ENCODE data around the gene SULT1A2.
"Not testable (repeated sequence)": the region's sequence is repeated elsewhere in the genome, so short reads cannot be mapped to it uniquely, and the experiment has no call there.

The SULT1A2 gene

DNA sequence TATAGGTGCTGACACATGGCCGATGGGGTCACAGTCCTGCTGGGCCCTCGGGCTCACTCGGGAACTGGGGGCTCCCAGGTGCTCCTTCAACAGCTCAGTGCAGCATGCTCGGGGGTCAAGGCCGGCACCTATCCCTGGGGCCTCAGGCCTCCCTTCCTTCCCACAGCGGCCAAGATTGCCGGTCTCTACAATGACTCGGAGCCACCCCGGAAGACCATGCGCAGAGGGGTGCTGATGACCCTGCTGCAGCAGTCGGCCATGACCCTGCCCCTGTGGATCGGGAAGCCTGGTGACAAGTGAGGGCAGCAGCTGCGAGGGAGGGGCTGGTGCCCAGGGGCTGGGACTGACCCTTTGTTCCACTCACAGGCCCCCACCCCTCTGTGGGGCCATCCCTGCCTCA, 6.9 kb downstream of the SULT1A2 start:
- no peak for DNase-seq

- DNase-seq = no peak
Measured at GRCh38 chr16:28589069-28589468, 7.8 kb downstream of the SULT1A2 start.

DNA sequence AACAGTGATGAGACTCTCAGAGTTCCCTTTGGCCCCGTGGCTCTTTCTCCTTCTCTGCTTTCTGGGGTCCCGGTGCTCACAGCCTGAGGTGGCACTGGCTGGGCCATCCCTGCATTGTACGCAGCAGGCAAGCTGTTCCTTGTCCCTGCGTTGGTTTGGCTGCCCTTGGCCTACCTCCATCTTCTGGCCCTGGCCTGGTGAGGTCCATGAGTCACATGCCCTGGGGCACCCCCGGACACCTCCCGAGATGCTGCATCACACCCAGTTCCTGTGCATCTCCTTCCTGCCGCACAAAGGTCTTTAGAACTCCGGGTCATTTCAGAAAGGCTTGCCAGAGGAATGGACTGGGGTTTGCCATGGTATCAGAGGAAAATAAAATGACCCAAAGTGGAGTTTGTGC, 9.5 kb downstream of the SULT1A2 start:
- no peak for DNase-seq

DNA sequence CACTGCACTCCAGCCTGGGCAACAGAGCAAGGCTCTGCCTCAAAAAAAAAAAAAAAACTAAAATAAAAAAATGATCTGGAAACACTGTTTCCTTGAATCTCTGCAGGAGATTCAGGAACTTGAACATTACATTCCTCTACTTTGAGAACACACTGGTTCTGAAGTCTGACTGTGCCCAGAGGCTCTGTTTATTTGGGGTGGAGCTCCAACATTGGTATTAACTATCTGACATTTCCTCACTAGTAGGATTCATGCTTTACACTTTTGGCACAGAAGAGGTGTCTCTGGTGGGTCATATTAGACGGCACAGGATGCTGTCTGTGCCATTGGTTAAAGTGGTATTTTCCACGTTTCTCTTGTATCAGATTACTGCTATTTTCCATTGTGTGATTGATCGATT, 10.4 kb downstream of the SULT1A2 start:
- no peak for DNase-seq

- no peak for DNase-seq
Measured at GRCh38 chr16:28585674-28586073, 11.2 kb downstream of the SULT1A2 start.

GRCh38 chr16:28580726-28581315, 16.0 kb downstream of the SULT1A2 start:
- DNase-seq = no peak

- DNase-seq = no peak
Measured at GRCh38 chr16:28575446-28576109, 21.3 kb downstream of the SULT1A2 start.

DNA sequence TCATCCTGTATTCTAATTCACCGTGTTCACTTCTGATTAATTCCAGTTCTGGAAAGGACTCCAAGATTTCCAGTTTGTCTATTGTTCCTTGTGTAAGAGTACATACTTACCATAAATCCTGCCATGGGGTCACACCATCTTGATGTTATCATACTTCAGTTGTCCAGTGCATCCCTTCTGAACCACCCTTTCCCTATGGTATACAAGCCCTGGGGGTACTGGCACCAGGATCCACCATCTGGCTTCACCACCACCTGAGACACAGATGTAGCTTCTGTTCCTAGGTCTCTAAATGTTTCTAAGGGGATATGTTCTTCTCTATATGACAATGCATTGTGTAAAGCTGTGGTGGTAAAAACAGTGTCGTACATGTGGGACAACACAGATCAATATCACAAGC, 21.9 kb downstream of the SULT1A2 start:
- DNase-seq = no peak

GRCh38 chr16:28573738-28574718, 22.8 kb downstream of the SULT1A2 start:
- DNase-seq = no peak

- DNase-seq = no peak
Measured at GRCh38 chr16:28572696-28573510, 23.9 kb downstream of the SULT1A2 start.

DNA sequence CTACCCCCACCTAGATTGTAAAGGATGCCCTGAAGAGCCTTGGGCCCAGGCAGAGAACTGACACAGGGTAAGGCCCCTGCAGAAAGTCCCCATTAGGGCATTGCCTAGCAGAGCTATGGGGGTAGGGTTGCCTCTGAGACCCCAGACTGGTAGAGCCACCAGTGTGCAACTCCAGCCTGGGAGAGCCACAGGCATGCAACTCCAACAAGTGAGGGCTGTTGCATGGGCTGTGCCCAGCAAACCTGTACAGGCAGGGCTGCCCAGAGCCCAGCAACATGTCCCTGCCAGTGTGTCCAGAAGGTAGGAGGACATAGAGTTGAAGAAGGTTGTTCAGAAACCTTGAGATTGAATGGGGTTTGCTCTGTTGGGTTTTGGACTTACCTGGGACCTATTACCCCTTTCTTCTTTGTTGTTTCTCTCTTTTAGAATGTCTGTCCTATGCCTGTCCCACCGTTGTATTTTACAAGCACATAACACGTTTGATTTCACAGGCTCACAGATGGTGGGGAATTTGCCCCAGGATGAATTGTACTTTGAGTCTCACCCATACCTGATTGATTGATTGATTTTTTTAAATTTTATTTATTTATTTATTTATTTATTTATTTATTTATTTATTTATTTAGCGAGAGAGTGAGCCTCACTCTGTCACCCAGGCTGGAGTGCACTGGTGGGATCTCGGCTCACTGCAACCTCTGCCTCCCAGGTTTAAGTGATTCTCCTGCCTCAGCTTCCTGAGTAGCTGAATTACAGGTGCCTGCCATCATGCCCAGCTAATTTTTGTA, 26.7 kb downstream of the SULT1A2 start:
- no peak for DNase-seq

DNA sequence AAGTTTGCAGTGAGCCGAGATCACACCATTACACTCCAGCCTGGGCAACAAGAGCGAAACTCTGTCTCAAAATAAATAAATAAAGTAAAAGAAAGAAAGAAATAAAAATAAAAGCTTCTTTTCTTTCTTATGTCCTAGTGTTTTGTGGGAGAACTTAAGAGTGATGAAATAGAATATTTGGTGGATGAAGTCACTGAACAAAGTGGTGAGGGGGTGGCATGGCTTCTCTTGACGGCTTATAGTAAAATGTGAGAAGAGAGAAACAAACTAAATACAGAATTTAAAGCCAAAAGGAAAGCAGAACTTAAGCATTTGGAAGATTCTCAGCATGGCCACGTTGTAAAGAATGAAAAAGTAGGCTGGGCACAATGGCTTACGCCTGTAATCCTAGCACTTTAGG, 27.8 kb downstream of the SULT1A2 start:
- DNase-seq = no peak

DNA sequence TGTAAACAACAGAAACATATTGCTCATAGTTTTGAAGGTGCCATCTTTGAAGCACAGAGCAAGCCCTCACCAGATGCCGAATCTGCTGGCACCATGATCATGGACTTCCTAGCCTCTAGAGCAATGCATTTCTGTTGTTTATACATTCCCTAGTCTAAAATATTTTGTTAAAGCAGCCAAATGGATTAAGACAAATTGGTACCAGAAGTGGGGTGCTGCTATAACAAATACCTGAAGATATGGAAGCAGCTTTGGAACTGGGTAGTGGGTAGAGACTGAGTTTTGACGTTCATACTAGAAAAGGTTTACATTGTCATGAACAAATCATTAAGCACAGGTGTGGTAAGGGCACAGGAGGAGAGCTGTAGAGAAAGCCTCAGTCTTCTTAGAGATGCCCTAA, 29.6 kb downstream of the SULT1A2 start:
- no peak for DNase-seq

GRCh38 chr16:28566233-28566925, 30.5 kb downstream of the SULT1A2 start:
- DNase-seq = not testable (repeated sequence)

- no peak for DNase-seq
Measured at GRCh38 chr16:28563218-28563617, 33.6 kb downstream of the SULT1A2 start.

DNA sequence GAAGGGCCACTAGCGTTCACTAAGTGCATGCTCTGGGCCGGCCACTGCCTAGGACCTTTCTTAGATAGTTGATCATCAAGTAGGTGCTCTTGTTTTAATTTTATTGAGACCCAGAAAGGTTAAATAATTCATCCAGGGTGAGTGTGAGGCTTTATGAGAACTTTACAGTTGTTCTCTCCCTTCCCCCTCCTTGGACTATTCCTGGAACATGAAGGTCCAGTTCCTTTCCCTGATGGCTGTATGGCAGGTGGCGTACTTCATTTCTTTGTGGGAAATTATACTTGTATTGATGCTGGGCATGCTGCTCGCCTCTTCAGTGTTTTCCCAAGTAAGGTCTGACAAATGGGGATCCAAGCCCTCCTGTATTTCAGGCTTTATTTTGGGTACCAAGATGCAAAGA, 34.7 kb downstream of the SULT1A2 start:
- DNase-seq = no peak

DNA sequence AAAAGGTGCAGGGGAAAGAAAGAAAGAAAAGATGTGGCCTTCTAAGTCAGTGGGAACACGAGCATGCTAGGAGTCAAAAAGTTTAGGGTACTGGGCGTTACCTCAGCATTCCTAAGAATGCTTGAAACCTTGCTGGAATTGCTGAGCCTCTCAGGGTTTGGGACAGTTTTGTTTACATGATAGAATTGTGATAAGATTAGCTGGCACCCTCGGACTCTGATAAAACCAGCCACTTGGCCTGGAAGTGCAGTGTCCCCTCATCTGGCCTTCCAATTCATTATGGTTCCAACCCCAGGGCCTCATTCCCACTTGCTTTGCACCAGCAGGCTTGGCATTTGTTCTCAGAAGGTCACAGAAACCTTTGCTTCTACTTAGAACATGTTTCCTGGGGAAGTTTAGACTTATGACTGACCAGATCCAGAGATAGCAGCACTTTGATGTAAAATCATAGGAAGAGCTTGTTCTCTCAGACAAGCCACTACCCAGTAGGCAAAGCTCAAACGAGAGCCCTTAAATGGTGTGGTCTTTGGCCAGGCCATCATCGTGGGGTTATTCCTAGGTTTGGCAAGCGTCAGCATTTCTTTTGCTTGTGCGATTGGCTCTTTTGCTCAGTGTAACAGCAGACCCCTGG, 35.2 kb downstream of the SULT1A2 start:
- DNase-seq = no peak

DNA sequence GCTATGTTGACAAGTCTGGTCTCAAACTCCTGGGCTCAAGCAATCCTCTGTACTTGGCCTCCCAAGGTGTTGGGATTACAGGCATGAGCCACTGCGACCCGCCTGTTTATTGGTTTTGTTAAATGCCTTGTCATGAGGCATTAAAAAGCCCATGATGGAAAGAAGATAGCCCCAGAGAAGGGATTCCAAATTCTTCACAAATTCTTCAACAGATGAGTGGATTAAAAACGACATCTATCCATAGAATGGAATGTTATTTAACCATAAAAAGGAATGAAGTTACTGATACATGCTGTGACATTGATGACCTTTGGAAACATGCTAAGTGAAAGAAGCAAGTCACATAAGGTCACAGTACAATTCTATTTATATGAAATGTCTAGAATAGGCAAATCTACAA, 38.4 kb downstream of the SULT1A2 start:
- DNase-seq = no peak

DNA sequence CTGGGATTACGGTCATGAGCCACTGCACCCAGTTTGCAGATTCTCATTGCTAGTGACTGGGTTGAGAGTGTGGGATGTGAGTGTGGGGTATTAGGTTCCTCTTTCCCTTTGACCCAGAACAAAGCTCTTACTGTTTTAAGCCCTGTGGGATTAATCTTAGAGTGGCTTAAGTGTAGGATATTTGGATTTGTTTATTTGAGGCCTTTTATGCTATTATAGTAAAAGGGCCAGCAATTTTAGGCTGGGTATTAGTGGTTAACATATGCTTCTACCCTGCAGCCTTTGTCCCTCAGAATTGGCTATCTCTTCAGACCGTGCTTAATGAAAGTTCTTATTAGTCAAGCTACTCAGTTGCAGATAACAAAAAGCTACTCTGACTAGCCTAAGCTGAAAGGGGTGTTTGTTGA, 39.9 kb downstream of the SULT1A2 start:
- DNase-seq = no peak

- DNase-seq = no peak
Measured at GRCh38 chr16:28555561-28555960, 41.3 kb downstream of the SULT1A2 start.

All from NK-92 treated with Interleukin-12 subunit alpha and Interleukin-12 subunit beta, amount 100 ng/mL, for 24 hours (cell line).